Measurements from ENCODE around the gene YPEL5. TPM values are rescaled to one million over a fixed set of nuclear protein-coding genes. Genes with fewer than 3 reads are reported as not detected.

Gene YPEL5
- 99.0 TPM for total RNA-seq

DNA sequence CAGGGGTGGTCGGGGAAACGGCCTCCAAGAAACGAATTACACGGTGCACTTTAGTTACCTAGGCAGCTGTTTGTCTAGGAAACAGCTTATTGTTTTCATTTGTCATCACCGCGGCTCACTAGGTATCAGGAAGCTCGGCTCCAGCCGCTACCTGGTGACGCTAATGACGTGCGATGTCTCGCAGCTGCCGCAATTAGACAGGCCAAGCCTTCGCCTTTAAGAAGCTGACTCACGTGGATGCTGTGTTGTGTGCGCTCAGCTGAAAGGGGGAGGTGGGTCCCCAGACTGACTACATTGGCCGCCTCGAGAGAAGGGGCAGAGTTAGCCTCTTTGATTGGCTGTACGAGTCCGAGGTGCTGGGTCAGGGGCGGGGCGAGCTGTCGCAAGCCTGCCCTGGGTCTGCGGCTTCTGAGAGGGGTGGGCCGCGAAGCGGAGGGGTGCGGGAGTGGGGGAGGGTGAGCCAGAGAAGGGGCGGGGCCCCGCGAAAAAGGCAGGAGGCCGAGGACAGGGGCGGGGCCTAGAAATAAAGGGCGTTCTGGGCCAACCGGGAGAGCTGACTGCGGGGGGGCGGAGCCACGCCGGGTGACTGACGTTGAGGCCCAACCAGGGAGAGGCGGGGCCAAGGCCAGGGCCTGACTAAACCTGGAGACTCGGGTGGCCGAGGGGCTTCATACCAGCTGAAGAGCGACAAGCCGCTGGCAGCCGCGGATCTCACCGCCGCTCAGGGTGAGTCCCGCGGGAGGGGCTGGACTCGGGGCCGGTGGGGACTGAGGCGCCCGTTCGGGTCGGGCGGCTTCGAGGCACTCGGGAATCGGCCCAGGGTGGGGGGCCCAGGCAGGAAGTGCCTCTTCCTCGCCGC is at the start of gene YPEL5:
TSS of gene YPEL5 (plus strand) at position 671 of the 859 bp plus-strand sequence. CDS start 9,645 bp downstream, outside the sequence.

Small RNAs within 50 kb of the gene (small RNA-seq; reads per million reads assigned to genes)
- gene SNORA10B (ENCODE audit: low replicate concordance), result not detected

Other genes starting within 250 kb of the YPEL5 start
- gene ALK, start 225.4 kb upstream of the YPEL5 start, total RNA-seq, result 0.29 TPM
- gene LBH, start 84.5 kb downstream of the YPEL5 start, total RNA-seq, result 226 TPM